AG10803 (cell line): ENCODE measurements around the gene COL11A2.

Experiments
- DNase-seq: peaks from one replicate; pipeline ENCODE4 v3.0.0; 2010; ENCODE audit warnings: low read depth
- H3K4me3 ChIP-seq: 2 replicates; pipeline ENCODE4 v1.5.1; 2011; ENCODE audit warnings: mild to moderate bottlenecking, low read length, control low read depth
- TF ChIP-seq, protein P1 (sequence below): conservative IDR thresholded peaks from 2 replicates; pipeline ENCODE4 v1.5.1; 2011; ENCODE audit warnings: mild to moderate bottlenecking, low read length, control low read depth, inconsistent platforms

Gene COL11A2

DNA sequence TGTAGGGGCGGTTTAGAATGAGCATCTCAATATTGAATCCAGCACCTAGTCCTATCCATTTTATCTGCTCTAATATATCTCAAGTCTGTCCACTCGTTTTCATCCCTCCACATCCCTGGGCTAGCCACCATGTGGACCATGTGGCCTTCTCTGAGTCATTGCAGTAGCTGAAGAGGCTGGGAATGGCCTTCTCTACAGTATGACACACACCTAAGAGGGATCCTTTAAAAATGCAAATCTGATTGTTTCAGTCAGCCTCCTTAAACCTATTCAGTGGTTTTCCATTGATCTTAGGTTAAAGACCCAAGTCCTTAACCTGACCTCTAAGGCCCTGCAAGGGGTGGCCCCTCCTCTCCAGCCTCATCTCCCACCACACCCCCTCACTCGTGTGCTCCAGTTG is 25.4 kb upstream of the COL11A2 start:
- TF ChIP-seq, protein P1, sequence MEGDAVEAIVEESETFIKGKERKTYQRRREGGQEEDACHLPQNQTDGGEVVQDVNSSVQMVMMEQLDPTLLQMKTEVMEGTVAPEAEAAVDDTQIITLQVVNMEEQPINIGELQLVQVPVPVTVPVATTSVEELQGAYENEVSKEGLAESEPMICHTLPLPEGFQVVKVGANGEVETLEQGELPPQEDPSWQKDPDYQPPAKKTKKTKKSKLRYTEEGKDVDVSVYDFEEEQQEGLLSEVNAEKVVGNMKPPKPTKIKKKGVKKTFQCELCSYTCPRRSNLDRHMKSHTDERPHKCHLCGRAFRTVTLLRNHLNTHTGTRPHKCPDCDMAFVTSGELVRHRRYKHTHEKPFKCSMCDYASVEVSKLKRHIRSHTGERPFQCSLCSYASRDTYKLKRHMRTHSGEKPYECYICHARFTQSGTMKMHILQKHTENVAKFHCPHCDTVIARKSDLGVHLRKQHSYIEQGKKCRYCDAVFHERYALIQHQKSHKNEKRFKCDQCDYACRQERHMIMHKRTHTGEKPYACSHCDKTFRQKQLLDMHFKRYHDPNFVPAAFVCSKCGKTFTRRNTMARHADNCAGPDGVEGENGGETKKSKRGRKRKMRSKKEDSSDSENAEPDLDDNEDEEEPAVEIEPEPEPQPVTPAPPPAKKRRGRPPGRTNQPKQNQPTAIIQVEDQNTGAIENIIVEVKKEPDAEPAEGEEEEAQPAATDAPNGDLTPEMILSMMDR, result no peak
- no peak for DNase-seq
- no peak overlapping the region for H3K4me3 ChIP-seq

DNA sequence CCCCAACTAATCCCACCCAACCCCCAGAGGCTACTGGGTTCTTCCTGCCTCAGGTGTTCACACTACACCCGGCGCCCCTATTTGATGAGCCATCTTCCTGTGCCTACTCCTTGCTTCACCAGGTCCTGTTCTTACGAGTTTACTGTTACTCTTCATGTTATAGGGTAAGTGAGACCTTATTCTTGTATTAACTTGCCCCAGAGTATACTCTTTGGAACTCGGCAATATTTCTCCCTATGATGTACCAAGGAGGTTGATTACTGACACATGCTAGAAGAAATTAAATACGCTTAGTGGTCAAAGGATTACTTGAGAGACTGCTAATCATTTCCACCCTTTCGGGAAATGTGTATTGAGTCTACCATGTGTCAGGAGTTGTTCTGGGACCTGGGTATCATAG is 25.0 kb upstream of the COL11A2 start:
- DNase-seq, result no peak
- TF ChIP-seq, protein P1, result no peak
- H3K4me3 ChIP-seq, result no peak overlapping the region

DNA sequence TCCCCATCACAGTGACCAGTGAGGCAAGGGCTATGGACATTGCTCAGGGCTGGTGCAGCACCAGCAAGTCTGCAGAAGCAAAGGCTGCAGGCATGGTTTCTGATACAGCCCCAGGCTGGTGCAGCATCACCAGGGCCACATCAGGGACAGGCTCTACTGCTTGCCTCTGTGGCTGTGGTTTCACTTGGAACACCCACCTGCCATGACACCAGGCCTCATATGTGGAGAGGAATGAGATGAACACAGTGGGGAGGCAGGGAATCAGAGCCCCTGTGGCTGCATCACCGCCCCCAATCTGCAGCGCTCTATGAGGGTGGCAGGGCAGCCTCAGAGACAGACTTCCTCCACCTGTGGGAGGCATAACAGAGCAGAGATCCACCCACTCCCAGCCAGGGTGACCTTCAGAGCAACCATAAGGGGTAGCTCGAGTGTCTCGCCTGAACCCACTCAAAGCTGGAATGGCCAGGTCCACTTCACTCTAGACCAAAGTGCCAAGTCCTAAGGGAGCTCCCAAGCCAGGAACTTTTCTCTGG is 23.9 kb upstream of the COL11A2 start:
- TF ChIP-seq, protein P1, result no peak
- no peak overlapping the region for H3K4me3 ChIP-seq
- DNase-seq, result no peak

DNA sequence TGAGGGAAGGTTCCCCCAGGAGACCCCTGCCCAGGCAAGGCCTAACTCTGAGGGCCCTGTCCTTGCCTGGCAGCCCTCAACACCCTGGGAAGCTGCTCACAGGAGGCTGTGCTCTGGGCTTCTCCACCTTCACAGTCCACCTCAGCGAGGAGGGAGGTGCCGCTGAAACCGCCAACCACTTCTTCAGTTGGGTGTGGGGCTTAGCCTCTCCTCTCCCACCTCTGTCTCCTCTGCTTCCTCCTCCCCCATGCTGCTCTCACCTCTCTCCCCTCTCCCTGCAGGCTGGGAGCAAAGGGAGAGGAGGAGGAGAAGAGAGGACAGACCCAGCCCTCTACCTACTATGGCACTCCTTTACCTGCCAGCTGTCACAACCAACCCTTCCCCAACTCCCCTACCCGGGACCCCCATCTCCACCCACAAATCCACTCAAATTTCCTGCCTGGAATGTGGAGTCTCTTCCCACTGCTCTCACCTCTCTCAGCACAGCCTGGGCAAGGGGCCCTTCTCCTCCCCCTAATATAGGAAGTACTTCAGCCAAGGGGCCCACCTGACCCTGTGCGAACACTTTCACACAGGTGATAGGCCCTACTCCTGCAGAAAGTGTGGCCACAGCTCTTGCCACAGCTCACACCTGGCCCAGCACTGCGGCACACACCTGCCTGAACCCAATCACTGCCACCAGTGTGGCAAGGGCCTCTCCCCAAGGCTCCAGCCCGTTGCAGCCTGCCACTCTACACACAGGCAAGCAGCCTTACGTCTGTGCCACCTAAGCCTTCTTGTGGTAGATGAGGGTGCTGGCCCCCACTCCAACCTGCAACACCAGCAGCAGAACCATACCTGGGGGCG is 23.2 kb upstream of the COL11A2 start:
- H3K4me3 ChIP-seq, result no peak overlapping the region
- DNase-seq, result no peak
- TF ChIP-seq, protein P1, result no peak

DNA sequence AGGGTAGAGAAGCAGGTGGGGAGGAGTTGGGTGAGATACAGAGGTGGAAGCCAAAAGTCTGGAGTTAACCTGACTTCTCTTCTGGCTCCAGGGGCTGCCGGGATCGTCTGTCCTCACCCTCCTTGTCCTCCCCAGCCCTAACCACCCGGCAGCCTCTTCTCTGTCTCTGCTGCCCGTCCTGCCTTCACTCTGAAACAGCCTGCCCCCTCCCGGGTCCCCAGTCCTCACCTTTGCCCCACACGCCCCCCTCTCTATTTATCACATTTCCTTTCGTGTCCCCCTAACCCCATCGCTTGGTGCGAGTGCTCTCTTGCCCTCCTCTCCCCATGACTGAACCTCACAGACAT is 21.7 kb upstream of the COL11A2 start:
- TF ChIP-seq, protein P1, result no peak
- H3K4me3 ChIP-seq, result peak overlapping the region; percentile 68
- no peak for DNase-seq

DNA sequence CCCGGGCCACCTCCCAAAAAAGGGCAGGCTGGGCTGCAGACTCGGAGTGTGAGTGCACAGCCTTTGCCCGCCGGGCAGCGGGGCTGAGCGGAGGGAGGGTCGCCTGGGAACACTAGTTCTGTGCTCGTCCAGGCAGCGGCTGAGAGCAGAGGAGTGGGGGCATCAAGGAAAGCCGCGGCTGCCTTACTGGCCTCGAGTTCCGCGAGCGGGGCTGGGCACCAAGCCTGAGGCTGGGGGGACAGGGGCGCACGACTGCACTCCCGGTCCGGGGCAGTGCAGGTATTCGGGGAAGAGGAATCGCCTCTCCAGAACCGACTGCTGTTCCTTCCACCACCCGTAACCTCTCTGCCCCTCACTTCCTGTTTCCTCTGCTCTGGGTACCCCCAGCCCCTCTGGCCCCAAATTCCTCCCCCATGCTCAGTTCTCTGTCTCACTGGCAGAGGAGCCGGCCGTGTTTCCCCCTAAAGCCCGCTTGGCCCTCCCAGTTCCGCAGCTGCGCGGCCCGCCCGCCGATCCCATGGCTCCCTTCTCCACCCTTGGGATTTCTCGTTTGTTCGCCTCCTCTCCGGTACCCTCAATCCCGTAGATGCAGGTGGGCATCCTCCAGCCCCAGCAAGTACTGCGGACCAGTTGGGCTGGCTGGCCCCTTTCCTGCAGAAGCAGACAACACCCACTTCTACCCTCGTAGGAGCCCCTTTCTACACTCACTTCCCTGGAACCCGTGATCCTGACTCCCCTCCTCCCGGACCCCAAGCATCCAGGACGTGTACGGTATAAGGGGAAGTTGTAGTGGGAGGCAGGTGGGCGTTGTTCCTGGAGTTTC is 21.1 kb upstream of the COL11A2 start:
- peak overlapping the region; percentile 68 for H3K4me3 ChIP-seq
- TF ChIP-seq, protein P1, result no peak
- no peak for DNase-seq
